Memory B cell (primary cell): ENCODE measurements around the gene CPLX4.
A peak's percentile ranks its signal among the peaks of the same experiment; 100 is the strongest.

Source experiments
- ATAC-seq: fragments of 150-1000 bp; cut with Tn5 transposase; 2 replicates; pipeline ENCODE4 v1.10.0; 2021; ENCODE audit warnings: low read depth, mild to moderate bottlenecking, moderate library complexity
- DNase-seq, 2 donors: peaks; one replicate each; pipeline ENCODE4 v3.0.0; 2022; ENCODE audit warnings: low spot score in 2 of 2
- H3K27ac Mint-ChIP-seq: one replicate; pipeline ENCODE4 v1.8.0; 2022; ENCODE audit warnings: mild to moderate bottlenecking, moderate library complexity, mixed read lengths
- H3K27me3 Mint-ChIP-seq: one replicate; pipeline ENCODE4 v1.8.0; 2022; ENCODE audit warnings: mixed read lengths
- H3K36me3 Mint-ChIP-seq: one replicate; pipeline ENCODE4 v1.8.0; 2022; ENCODE audit warnings: mild to moderate bottlenecking, mixed read lengths
- H3K4me1 Mint-ChIP-seq: one replicate; pipeline ENCODE4 v1.8.0; 2022; ENCODE audit warnings: mixed read lengths
- H3K4me3 Mint-ChIP-seq: one replicate; pipeline ENCODE4 v1.8.0; 2022; ENCODE audit warnings: mild to moderate bottlenecking, moderate library complexity, mixed read lengths
- H3K9me3 Mint-ChIP-seq: one replicate; pipeline ENCODE4 v1.8.0; 2022; ENCODE audit warnings: mixed read lengths

The CPLX4 gene, protein sequence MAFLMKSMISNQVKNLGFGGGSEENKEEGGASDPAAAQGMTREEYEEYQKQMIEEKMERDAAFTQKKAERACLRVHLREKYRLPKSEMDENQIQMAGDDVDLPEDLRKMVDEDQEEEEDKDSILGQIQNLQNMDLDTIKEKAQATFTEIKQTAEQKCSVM

GRCh38 chr18:59318460-59319050 lies at the start of gene CPLX4:
Gene CPLX4 (minus strand): TSS chr18:59318649. CDS start chr18:59318462, 187 bp downstream.
- Mint-ChIP-seq H3K27me3 (peaks cover 8% of the 10 kb centered on the region), H3K4me1 (no peaks in the 10 kb centered on the region), H3K36me3 (no peaks in the 10 kb centered on the region), H3K4me3 (no peak within 1 kb of the TSS), H3K9me3 (no peaks in the 10 kb centered on the region), H3K27ac (no peak within 1 kb of the TSS)
- DNase-seq (no peak), ATAC-seq (no peak)

GRCh38 chr18:59360381-59360780 lies 41.9 kb upstream of the CPLX4 start:
- no peaks in the 10 kb centered on the region for H3K9me3 Mint-ChIP-seq
- no peaks in the 10 kb centered on the region for H3K27me3 Mint-ChIP-seq
- H3K4me1 Mint-ChIP-seq, result peaks cover 17% of the 10 kb centered on the region
- ATAC-seq (no peak), DNase-seq (no peak)
- no peaks in the 10 kb centered on the region for H3K36me3 Mint-ChIP-seq
- no peak overlapping the region for H3K4me3 Mint-ChIP-seq
- no peak overlapping the region for H3K27ac Mint-ChIP-seq

DNA sequence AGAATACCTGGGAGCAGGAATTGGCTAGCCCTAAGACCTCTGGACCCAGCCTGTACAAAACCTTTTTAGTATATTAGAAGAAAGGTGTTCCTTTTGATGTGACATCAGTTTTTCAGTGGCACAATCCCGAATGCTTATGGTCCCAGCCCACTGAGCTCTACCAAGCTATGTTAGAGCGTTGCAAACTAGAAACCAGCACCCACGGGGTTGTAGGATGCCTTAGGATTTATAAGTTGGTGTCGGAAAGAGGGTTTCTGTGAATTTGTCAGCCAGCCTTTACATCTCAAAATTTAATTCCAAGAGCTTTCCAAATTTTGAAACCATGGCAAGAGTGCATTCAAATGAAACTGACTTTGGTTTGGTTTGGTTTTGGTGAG lies 41.1 kb upstream of the CPLX4 start:
- Mint-ChIP-seq H3K4me1 (peaks cover 17% of the 10 kb centered on the region), H3K9me3 (no peaks in the 10 kb centered on the region), H3K27ac (no peak overlapping the region), H3K36me3 (peaks cover 4% of the 10 kb centered on the region), H3K27me3 (no peaks in the 10 kb centered on the region), H3K4me3 (peak overlapping the region; percentile 95)
- DNase-seq (no peak), ATAC-seq (no peak)

GRCh38 chr18:59358712-59359575 lies 40.5 kb upstream of the CPLX4 start, which contains the start of gene LMAN1:
Gene LMAN1 (minus strand): TSS chr18:59359265. CDS start chr18:59359244, 21 bp downstream.
- DNase-seq (peak; percentile 79 to 87), ATAC-seq (peak; percentile 87)
- H3K36me3 Mint-ChIP-seq, result peaks cover 4% of the 10 kb centered on the region
- no peaks in the 10 kb centered on the region for H3K9me3 Mint-ChIP-seq
- peak within 1 kb of the TSS; percentile 95 for H3K4me3 Mint-ChIP-seq
- H3K27ac Mint-ChIP-seq, result peak within 1 kb of the TSS; percentile 93
- H3K4me1 Mint-ChIP-seq, result peaks cover 17% of the 10 kb centered on the region
- H3K27me3 Mint-ChIP-seq, result no peaks in the 10 kb centered on the region

- Mint-ChIP-seq H3K36me3 (peaks cover 5% of the 10 kb centered on the region), H3K4me1 (peaks cover 17% of the 10 kb centered on the region), H3K27me3 (no peaks in the 10 kb centered on the region), H3K4me3 (peak overlapping the region; percentile 95), H3K27ac (peak overlapping the region; percentile 93), H3K9me3 (no peaks in the 10 kb centered on the region)
- DNase-seq (peak in 1 of 2 donors; percentile 11), ATAC-seq (no peak)
Measured at GRCh38 chr18:59358414-59358711, 39.9 kb upstream of the CPLX4 start.

- Mint-ChIP-seq H3K27me3 (no peaks in the 10 kb centered on the region), H3K9me3 (no peaks in the 10 kb centered on the region), H3K36me3 (peaks cover 9% of the 10 kb centered on the region), H3K27ac (peak overlapping the region; percentile 93), H3K4me3 (peak overlapping the region; percentile 95), H3K4me1 (peaks cover 17% of the 10 kb centered on the region)
- DNase-seq (no peak), ATAC-seq (no peak)
Measured at GRCh38 chr18:59357928-59358327, 39.5 kb upstream of the CPLX4 start.

DNA sequence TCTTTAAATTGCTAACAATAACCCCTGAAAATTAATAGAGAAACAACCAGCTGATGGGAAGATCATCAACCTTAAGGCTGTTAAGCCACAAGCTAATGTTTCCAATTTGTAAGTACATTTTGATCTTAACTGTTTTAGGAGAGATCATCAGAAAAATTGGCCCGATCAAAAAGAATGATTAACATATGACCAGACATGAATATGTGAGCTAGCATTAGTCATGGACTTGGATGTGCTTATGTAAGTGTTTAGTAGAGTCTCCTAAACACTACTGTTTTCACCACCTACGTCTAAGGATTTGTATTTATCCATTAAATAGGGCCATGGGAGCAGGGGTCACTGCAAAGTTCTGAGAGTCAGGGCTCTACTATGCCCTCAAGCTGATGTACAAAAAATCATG lies 36.3 kb upstream of the CPLX4 start:
- Mint-ChIP-seq H3K27ac (no peak overlapping the region), H3K27me3 (no peaks in the 10 kb centered on the region), H3K9me3 (no peaks in the 10 kb centered on the region), H3K36me3 (peaks cover 27% of the 10 kb centered on the region), H3K4me1 (peaks cover 20% of the 10 kb centered on the region), H3K4me3 (no peak overlapping the region)
- DNase-seq, result no peak
- ATAC-seq, result no peak

DNA sequence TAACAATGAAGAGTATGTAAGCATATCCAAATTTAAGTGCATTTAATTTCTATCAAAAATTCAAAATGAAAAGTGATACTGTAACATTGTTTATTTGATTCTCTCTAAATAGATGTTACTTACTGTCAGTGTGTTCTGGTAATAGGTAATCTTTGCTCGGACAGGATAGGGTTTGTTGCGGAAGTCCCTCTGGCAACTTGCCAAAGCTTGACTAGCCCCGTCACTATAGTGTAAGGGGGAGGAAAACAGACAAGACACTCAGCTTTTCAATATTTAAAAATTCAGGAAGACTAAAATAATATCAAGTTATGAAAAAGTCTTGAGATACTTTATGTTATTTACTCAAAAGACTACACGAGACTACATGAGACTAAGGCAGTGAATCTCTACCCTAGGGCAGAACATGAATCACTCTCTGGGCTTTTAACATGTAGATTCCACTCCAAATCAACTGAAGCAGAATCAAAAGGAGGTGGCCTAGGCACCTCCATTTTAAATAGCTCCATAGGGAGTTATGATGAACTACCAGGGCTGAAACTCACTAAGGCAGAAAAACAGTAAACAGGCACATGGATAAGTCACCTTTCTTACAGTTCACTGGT lies 34.7 kb upstream of the CPLX4 start:
- H3K36me3 Mint-ChIP-seq, result peaks cover 32% of the 10 kb centered on the region

DNA sequence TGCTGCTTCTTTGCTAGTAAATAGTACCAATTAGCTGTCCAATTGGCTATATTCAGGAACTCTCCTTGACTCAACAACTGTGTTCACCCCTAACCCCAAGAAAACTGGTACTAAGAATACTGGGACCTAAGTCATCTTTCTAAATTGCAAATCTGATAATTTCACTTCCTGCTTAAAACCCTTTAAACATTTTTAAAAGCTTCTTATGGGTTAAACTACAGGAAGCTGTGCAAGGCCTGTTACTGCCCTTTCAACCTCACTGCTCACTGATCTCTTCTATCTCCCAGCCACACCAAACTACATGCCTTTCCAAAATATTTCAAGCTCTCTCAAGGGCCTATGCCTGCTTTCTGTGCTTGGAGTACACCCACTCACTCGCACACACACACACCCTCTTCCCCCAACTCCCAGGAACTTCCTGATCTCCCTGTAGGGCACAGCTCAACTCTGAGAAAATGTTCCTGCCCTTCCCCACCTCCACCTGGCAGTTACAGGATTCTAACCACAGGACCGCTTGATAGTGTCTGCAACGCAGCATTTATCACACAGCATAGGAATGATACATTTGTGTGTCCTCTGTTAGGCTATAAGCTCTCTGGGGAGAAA lies 33.9 kb upstream of the CPLX4 start:
- Mint-ChIP-seq H3K27me3 (no peaks in the 10 kb centered on the region), H3K4me3 (no peak overlapping the region), H3K9me3 (no peaks in the 10 kb centered on the region), H3K27ac (peak overlapping the region; percentile 24), H3K36me3 (peaks cover 34% of the 10 kb centered on the region), H3K4me1 (peaks cover 9% of the 10 kb centered on the region)
- ATAC-seq, result no peak
- no peak for DNase-seq

More for the DNA sequence above, 34.7 kb upstream of the CPLX4 start:
- DNase-seq (no peak), ATAC-seq (no peak)
- H3K4me1 Mint-ChIP-seq, result peaks cover 15% of the 10 kb centered on the region
- no peaks in the 10 kb centered on the region for H3K9me3 Mint-ChIP-seq
- no peaks in the 10 kb centered on the region for H3K27me3 Mint-ChIP-seq
- H3K27ac Mint-ChIP-seq, result no peak overlapping the region
- H3K4me3 Mint-ChIP-seq, result no peak overlapping the region

GRCh38 chr18:59345556-59345955 lies 27.1 kb upstream of the CPLX4 start:
- Mint-ChIP-seq H3K27ac (no peak overlapping the region), H3K36me3 (peaks cover 62% of the 10 kb centered on the region), H3K4me3 (no peak overlapping the region), H3K4me1 (peaks cover 4% of the 10 kb centered on the region), H3K9me3 (peaks cover 20% of the 10 kb centered on the region), H3K27me3 (no peaks in the 10 kb centered on the region)
- ATAC-seq, result no peak
- no peak for DNase-seq

GRCh38 chr18:59344996-59345395 lies 26.5 kb upstream of the CPLX4 start:
- H3K4me1 Mint-ChIP-seq, result peaks cover 4% of the 10 kb centered on the region

GRCh38 chr18:59343926-59344325 lies 25.5 kb upstream of the CPLX4 start:
- peaks cover 68% of the 10 kb centered on the region for H3K36me3 Mint-ChIP-seq
- peaks cover 4% of the 10 kb centered on the region for H3K4me1 Mint-ChIP-seq
- no peak overlapping the region for H3K27ac Mint-ChIP-seq
- ATAC-seq, result no peak
- no peak overlapping the region for H3K4me3 Mint-ChIP-seq
- peaks cover 22% of the 10 kb centered on the region for H3K9me3 Mint-ChIP-seq
- DNase-seq, result no peak
- H3K27me3 Mint-ChIP-seq, result no peaks in the 10 kb centered on the region

More at GRCh38 chr18:59344996-59345395, 26.5 kb upstream of the CPLX4 start:
- Mint-ChIP-seq H3K27ac (no peak overlapping the region), H3K36me3 (peaks cover 64% of the 10 kb centered on the region), H3K4me3 (no peak overlapping the region), H3K9me3 (peaks cover 20% of the 10 kb centered on the region), H3K27me3 (no peaks in the 10 kb centered on the region)
- ATAC-seq, result no peak
- no peak for DNase-seq

GRCh38 chr18:59340817-59341216 lies 22.4 kb upstream of the CPLX4 start:
- Mint-ChIP-seq H3K4me3 (no peak overlapping the region), H3K27ac (no peak overlapping the region), H3K27me3 (no peaks in the 10 kb centered on the region), H3K36me3 (peaks cover 83% of the 10 kb centered on the region), H3K4me1 (peaks cover 4% of the 10 kb centered on the region), H3K9me3 (peaks cover 22% of the 10 kb centered on the region)
- ATAC-seq, result no peak
- DNase-seq, result no peak

DNA sequence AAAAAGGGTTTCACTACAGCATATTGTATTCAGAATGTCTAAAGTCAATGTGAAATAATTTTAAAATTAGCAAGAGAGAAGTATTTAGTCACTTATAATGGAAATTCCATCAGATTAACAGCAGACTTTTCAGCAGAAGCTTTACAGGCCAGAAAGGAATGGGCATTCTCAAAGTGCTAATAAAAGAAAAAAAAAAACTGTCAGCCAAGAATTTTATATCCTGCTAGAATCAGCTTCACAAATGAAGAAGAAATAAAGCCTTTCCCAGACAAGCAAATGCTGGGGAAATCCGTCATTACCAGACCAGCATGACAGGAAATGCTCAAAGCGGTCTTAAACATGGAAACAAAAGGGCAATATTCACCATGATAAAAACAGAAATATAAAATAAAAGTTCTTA lies 21.9 kb upstream of the CPLX4 start:
- Mint-ChIP-seq H3K9me3 (peaks cover 22% of the 10 kb centered on the region), H3K27me3 (no peaks in the 10 kb centered on the region), H3K4me3 (no peak overlapping the region), H3K27ac (no peak overlapping the region), H3K36me3 (peaks cover 83% of the 10 kb centered on the region), H3K4me1 (peaks cover 4% of the 10 kb centered on the region)
- ATAC-seq, result no peak
- no peak for DNase-seq
